Measurements from ENCODE around the gene CHMP1B.
A peak's percentile ranks its signal among the peaks of the same experiment; 100 is the strongest.

CHMP1B gene

DNA sequence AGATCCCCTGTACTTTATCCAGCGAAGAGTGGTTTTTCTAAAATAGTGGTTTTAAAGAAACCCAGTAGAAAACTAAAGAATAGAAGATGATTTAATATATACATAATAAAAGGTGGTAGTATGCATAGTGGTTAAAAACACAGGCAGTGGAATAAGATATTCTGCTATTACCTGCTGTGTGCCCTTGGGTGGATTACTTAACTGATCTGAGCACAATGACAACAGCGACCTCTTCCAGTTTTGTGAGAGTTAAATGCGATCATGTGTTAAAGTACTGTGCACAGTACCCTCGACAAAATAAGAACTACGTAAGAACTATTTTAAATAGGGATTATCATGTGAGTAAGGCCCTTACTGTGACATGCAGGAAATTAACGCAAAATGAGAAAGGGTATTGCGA is 30.0 kb upstream of the CHMP1B start:
- Histone ChIP-seq H3K4me3 (ENCODE audit: low read length) (no peak overlapping the region), H2AFZ (ENCODE audit: low read depth, low read length) (no peak overlapping the region), H3K9me3 (ENCODE audit: low read length) (no peaks in the 10 kb centered on the region), H3K4me1 (ENCODE audit: insufficient read depth, low read length) (peaks cover 3% of the 10 kb centered on the region), H3K36me3 (ENCODE audit: insufficient read depth, low read length) (no peaks in the 10 kb centered on the region), H3K27me3 (ENCODE audit: insufficient read depth, low read length) (no peaks in the 10 kb centered on the region)

DNA sequence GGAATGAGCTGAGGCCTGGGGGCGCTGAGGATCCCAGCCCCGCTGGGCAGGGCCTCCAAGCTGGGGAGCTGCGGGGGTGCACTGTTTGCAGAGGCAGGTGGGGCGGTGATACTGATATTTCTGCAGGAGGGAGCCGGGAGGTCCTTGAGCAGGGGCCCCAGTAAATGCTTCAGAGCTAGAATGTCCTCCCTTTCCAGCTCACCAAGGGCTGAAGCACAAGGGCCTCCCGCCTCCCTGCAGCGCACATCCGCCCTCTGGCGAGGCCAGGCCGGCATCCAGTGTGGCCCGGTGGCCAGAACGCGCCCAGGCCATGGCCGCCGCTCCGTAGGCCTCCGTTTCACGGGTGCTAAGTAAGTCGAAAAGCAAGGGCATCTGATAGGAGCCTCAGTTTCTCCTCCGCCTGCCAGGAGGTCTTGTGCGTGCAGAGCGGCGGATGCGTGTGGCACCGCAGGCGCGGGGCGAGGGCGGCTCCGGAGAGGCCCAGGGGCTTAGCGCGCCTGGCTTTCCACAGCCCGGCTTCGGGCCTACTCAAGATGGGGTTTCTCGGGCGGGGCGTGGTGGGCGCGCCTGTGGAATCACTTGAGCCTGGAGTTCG is 29.5 kb upstream of the CHMP1B start:
- H2AFZ ChIP-seq (ENCODE audit: low read depth, low read length): no peak overlapping the region
- H3K4me3 ChIP-seq (ENCODE audit: low read length): no peak overlapping the region
- H3K36me3 ChIP-seq (ENCODE audit: insufficient read depth, low read length): no peaks in the 10 kb centered on the region
- H3K4me1 ChIP-seq (ENCODE audit: insufficient read depth, low read length): peaks cover 3% of the 10 kb centered on the region
- H3K9me3 ChIP-seq (ENCODE audit: low read length): no peaks in the 10 kb centered on the region
- no peaks in the 10 kb centered on the region for H3K27me3 ChIP-seq (ENCODE audit: insufficient read depth, low read length)

DNA sequence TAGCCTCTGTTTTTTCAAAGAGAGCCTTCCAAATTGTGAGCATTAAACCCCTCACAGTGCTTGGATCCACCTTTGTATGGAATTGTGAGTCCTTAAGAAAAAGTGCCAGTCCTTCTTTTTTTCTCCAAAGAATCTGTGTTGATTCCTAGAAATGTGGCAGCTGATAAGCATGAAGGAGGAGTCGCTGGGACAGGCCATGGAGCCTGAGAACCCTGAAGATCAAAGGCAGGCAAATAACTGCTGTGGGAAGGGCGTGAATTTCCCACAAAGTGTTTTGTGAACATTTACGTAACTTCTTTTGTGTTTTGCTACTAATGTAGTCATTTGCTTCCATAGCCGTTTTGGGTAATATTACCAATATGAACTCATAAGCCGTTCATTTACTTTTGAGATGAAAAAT is 27.7 kb upstream of the CHMP1B start:
- Histone ChIP-seq H3K4me3 (ENCODE audit: low read length) (no peak overlapping the region), H3K4me1 (ENCODE audit: insufficient read depth, low read length) (peaks cover 3% of the 10 kb centered on the region), H3K9me3 (ENCODE audit: low read length) (no peaks in the 10 kb centered on the region), H3K27me3 (ENCODE audit: insufficient read depth, low read length) (no peaks in the 10 kb centered on the region), H3K36me3 (ENCODE audit: insufficient read depth, low read length) (no peaks in the 10 kb centered on the region), H2AFZ (ENCODE audit: low read depth, low read length) (no peak overlapping the region)

DNA sequence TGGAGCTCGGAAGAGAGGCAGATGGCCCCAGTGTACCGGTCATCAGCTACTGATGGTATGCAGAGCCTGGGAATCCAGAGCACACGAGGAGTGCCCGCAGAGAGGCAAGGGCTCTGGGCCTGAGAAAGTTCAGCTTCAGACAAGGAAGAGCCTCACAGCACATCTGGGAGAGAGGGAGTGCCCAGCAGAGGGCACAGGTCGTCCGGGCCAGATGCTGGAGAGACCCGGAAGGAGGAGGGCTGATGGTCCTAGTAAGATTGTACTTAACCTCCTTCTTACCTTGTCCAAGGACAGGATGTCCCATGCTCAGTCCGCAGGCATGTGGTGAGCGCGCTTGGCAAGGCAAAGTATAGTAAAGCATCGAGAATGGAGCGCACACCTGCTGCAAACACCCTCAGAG is 24.4 kb upstream of the CHMP1B start:
- Histone ChIP-seq H3K9me3 (ENCODE audit: low read length) (no peaks in the 10 kb centered on the region), H3K4me3 (ENCODE audit: low read length) (no peak overlapping the region), H3K36me3 (ENCODE audit: insufficient read depth, low read length) (no peaks in the 10 kb centered on the region), H3K27me3 (ENCODE audit: insufficient read depth, low read length) (no peaks in the 10 kb centered on the region), H3K4me1 (ENCODE audit: insufficient read depth, low read length) (peaks cover 7% of the 10 kb centered on the region), H2AFZ (ENCODE audit: low read depth, low read length) (no peak overlapping the region)

DNA sequence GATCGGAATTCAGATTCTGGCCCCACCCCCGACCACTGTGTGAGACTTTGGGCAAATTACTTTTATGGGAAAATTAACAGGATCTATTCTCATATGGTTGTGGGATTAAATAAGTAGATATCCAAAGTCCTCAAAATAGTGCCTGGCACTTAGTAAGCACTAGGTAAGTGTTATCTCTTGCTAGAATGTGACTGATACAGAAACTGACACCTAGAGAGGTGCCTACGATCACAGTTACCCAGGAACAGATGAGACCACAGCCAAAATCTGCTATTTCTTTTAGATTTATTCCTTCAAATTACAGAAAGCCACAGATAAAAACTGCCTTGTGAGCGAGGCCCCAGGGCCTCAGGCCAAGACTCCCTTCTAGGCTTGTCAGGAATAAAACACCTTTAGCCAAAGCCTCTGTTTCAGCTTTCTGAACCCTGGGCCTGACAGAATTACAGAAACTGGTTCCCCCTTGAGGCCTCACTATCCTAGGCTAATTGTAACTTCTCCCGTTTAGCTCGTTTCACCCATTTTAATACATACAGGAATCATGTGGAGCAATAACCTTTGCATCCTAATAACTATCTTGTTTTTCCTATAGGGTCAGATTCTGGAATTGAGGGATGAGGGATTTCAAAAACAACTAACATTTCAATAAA is 22.3 kb upstream of the CHMP1B start:
- no peaks in the 10 kb centered on the region for H3K9me3 ChIP-seq (ENCODE audit: low read length)
- peaks cover 4% of the 10 kb centered on the region for H3K4me1 ChIP-seq (ENCODE audit: insufficient read depth, low read length)
- H3K4me3 ChIP-seq (ENCODE audit: low read length): no peak overlapping the region
- no peaks in the 10 kb centered on the region for H3K27me3 ChIP-seq (ENCODE audit: insufficient read depth, low read length)
- H2AFZ ChIP-seq (ENCODE audit: low read depth, low read length): no peak overlapping the region
- H3K36me3 ChIP-seq (ENCODE audit: insufficient read depth, low read length): no peaks in the 10 kb centered on the region

DNA sequence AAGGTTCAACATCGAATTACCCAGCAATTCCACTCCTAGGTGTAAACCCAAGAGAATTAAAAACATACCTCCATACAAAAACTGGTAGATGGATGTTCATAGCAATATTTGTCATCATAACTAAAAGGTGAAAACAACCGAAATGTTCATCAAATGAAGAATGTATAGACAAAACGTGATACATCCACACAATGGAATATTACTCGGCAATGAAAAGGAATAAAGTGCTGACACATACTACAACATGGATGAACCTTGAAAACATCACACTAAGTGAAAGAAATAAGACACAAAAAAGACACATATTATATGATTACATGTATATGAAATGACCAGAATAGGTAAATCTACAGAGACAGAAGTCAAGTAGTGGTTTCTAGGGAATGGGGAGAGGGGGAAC is 20.6 kb upstream of the CHMP1B start:
- no peak overlapping the region for H3K4me3 ChIP-seq (ENCODE audit: low read length)
- H3K9me3 ChIP-seq (ENCODE audit: low read length): no peaks in the 10 kb centered on the region
- no peaks in the 10 kb centered on the region for H3K27me3 ChIP-seq (ENCODE audit: insufficient read depth, low read length)

DNA sequence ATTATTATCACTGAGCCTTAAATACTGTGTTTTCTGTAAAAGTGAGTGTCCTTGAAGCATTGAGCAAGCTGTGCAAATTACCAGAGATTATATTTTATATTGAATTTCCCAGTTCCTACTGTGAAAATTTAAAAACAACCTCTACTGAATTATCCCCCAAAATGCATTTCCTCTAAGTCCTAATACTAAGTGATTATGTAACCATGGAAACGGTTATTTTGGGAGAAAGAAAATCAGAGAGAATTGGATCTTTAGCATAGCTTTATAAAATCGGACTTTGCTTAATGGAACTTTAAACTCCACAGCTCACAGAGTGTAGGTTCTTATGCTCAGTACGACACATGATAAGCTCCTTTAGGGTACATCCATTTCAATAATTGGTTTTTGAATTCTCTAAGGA is 19.3 kb upstream of the CHMP1B start:
- no peak overlapping the region for H2AFZ ChIP-seq (ENCODE audit: low read depth, low read length)

More for the DNA sequence above, 20.6 kb upstream of the CHMP1B start:
- Histone ChIP-seq H3K4me1 (ENCODE audit: insufficient read depth, low read length) (peaks cover 4% of the 10 kb centered on the region), H3K36me3 (ENCODE audit: insufficient read depth, low read length) (no peaks in the 10 kb centered on the region), H2AFZ (ENCODE audit: low read depth, low read length) (no peak overlapping the region)

DNA sequence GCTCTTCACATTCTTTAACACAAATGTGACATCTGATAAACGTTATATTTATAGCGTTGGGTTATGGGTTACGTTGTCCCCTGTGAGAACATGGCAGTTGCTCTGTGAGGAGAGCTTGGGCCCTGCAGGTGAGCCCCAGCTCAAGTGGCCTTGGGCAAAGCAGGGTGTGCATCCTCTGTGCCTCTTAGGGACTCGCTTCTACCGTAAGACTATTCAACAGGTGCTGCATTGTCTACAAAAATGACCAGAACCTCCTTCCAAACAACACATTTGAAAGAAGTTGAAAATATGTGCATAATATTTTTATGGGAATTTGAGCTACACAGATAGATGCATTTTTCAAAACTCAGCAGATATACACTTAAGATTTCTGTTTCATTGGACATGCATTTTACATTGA is 16.4 kb upstream of the CHMP1B start:
- Histone ChIP-seq H3K4me1 (ENCODE audit: insufficient read depth, low read length) (no peaks in the 10 kb centered on the region), H3K27me3 (ENCODE audit: insufficient read depth, low read length) (no peaks in the 10 kb centered on the region), H2AFZ (ENCODE audit: low read depth, low read length) (no peak overlapping the region), H3K4me3 (ENCODE audit: low read length) (no peak overlapping the region), H3K36me3 (ENCODE audit: insufficient read depth, low read length) (no peaks in the 10 kb centered on the region), H3K9me3 (ENCODE audit: low read length) (no peaks in the 10 kb centered on the region)

More for the DNA sequence above, 19.3 kb upstream of the CHMP1B start:
- Histone ChIP-seq H3K9me3 (ENCODE audit: low read length) (no peaks in the 10 kb centered on the region), H3K4me3 (ENCODE audit: low read length) (no peak overlapping the region), H3K27me3 (ENCODE audit: insufficient read depth, low read length) (no peaks in the 10 kb centered on the region), H3K36me3 (ENCODE audit: insufficient read depth, low read length) (no peaks in the 10 kb centered on the region), H3K4me1 (ENCODE audit: insufficient read depth, low read length) (peaks cover 4% of the 10 kb centered on the region)

DNA sequence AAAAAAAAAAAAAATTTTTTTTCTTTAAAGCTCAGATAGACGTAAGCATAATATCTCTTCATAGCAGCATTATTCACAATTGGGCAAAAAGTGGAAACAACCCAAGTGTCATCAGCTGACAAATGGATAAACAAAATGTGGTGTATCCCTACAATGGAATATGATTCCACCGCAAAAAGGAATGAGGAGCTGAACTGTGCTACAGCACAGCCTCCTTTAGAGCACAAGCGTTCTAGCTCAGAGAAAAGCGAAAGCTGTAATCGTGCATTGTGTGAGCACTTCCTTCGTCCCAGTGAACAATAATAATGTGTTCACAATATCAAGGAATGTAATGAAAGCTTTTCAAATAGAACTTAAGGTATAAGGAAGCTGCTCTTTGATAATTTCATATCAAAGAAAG is 11.7 kb upstream of the CHMP1B start:
- Histone ChIP-seq H2AFZ (ENCODE audit: low read depth, low read length) (peak overlapping the region; percentile 21), H3K36me3 (ENCODE audit: insufficient read depth, low read length) (no peaks in the 10 kb centered on the region), H3K4me1 (ENCODE audit: insufficient read depth, low read length) (peaks cover 5% of the 10 kb centered on the region), H3K9me3 (ENCODE audit: low read length) (no peaks in the 10 kb centered on the region), H3K27me3 (ENCODE audit: insufficient read depth, low read length) (no peaks in the 10 kb centered on the region), H3K4me3 (ENCODE audit: low read length) (no peak overlapping the region)

DNA sequence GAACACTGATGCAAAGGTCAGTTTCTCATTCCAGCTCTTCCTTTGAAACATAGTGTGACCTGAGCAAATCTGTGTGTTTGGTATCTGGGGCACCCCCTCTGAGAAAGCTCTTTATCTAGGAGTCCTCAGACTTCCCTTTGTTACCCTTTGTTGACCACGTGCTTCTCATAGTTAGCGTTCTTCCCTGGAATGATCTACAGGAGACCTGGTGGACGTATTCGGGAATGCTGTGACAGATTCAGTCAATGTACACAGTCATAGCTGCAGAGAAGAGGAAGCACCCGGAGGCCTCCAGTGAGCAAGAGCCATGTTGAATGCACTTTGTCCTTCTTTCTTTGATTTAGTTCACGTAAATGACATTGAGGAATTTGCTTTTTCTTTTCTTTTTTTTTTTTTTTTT is 10.7 kb upstream of the CHMP1B start:
- H3K27me3 ChIP-seq (ENCODE audit: insufficient read depth, low read length): no peaks in the 10 kb centered on the region
- H3K9me3 ChIP-seq (ENCODE audit: low read length): no peaks in the 10 kb centered on the region
- H3K4me3 ChIP-seq (ENCODE audit: low read length): no peak overlapping the region
- H3K36me3 ChIP-seq (ENCODE audit: insufficient read depth, low read length): no peaks in the 10 kb centered on the region
- peaks cover 5% of the 10 kb centered on the region for H3K4me1 ChIP-seq (ENCODE audit: insufficient read depth, low read length)
- H2AFZ ChIP-seq (ENCODE audit: low read depth, low read length): peak overlapping the region; percentile 21

DNA sequence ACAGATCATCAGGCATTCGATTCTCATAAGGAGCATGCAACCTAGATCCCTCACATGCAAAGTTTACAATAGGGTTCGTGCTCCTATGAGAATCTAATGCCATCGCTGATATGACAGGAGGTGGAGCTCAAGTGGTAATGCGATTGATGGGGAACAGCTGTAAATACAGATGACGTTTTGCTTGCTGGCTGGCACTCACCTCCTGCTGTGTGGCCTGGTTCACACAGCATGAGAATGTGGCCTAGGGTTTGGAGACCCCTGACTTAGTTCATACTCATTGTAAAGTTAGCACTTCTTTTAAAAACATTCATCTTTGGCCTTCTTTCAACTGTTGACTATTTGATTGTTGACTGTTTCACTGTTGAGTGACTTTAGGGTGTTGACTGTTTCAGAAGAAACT is 8.7 kb upstream of the CHMP1B start:
- H2AFZ ChIP-seq (ENCODE audit: low read depth, low read length): no peak overlapping the region
- peaks cover 5% of the 10 kb centered on the region for H3K4me1 ChIP-seq (ENCODE audit: insufficient read depth, low read length)
- H3K4me3 ChIP-seq (ENCODE audit: low read length): no peak overlapping the region

DNA sequence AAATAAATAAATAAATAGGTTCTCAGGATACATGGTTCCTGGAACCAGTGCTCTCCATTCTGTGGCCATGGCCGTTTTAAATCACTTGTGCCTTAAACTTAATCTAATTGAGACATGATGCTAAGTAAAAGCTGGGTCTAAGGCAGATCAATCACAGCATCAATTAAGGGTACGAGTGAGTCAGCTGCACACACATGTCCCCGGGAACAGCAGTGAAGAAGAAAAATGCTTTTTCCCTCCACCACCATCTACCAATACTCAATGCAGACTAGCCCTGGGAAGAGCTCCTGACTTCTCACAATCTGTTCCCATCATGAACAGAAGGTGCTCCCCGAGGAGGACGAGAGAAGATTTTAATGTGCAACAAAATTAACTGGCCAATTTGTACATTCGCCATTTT is 6.8 kb upstream of the CHMP1B start:
- H3K9me3 ChIP-seq (ENCODE audit: low read length): no peaks in the 10 kb centered on the region
- H3K4me1 ChIP-seq (ENCODE audit: insufficient read depth, low read length): peaks cover 6% of the 10 kb centered on the region
- no peaks in the 10 kb centered on the region for H3K36me3 ChIP-seq (ENCODE audit: insufficient read depth, low read length)
- no peak overlapping the region for H3K4me3 ChIP-seq (ENCODE audit: low read length)
- no peaks in the 10 kb centered on the region for H3K27me3 ChIP-seq (ENCODE audit: insufficient read depth, low read length)
- H2AFZ ChIP-seq (ENCODE audit: low read depth, low read length): no peak overlapping the region

More for the DNA sequence above, 8.7 kb upstream of the CHMP1B start:
- H3K36me3 ChIP-seq (ENCODE audit: insufficient read depth, low read length): no peaks in the 10 kb centered on the region
- H3K9me3 ChIP-seq (ENCODE audit: low read length): no peaks in the 10 kb centered on the region
- no peaks in the 10 kb centered on the region for H3K27me3 ChIP-seq (ENCODE audit: insufficient read depth, low read length)

DNA sequence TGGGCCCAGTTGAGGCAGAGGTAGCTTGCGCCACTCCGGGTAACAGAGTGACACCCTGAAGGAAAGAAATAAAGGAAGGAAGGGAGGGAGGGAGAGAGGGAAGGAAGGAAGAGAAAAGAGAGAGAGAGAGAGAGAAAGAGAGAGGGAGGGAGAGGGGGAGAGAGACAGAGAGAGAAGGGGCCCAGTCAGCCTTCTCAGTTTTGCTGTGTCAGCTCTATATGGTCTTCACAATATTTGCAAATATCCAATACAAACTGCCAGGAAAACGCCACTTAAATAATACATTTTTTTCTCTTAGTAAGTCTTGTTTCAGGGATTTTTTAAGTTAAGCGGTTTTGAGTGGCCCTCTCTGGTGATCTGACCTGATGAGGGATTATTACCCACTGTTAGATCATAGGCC is 5.6 kb upstream of the CHMP1B start:
- H3K27me3 ChIP-seq (ENCODE audit: insufficient read depth, low read length): no peaks in the 10 kb centered on the region
- H3K4me1 ChIP-seq (ENCODE audit: insufficient read depth, low read length): peaks cover 15% of the 10 kb centered on the region
- H3K9me3 ChIP-seq (ENCODE audit: low read length): no peaks in the 10 kb centered on the region
- H3K4me3 ChIP-seq (ENCODE audit: low read length): no peak overlapping the region
- no peaks in the 10 kb centered on the region for H3K36me3 ChIP-seq (ENCODE audit: insufficient read depth, low read length)
- no peak overlapping the region for H2AFZ ChIP-seq (ENCODE audit: low read depth, low read length)

DNA sequence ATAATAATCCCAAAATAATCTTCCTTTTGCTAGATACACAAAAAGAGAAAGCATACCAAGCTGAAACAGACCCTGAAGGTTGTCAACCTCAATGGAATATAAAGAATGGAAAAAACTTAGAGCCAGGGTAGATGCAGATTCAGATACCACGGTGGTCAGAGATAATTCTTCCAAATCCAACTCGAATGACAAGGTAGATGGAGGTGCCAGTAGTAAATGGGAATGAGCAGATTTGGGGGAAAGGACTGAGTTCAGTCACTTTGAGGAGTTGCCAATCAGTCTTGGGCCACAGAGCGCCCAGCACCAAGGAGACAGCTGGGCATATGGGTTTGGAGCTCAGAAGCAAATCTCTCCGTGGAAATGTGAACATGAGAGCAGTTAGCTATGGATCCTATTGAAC is 3.4 kb upstream of the CHMP1B start:
- H3K4me3 ChIP-seq (ENCODE audit: low read length): no peak overlapping the region
- no peaks in the 10 kb centered on the region for H3K9me3 ChIP-seq (ENCODE audit: low read length)
- no peak overlapping the region for H2AFZ ChIP-seq (ENCODE audit: low read depth, low read length)
- H3K4me1 ChIP-seq (ENCODE audit: insufficient read depth, low read length): peaks cover 15% of the 10 kb centered on the region
- H3K36me3 ChIP-seq (ENCODE audit: insufficient read depth, low read length): no peaks in the 10 kb centered on the region
- no peaks in the 10 kb centered on the region for H3K27me3 ChIP-seq (ENCODE audit: insufficient read depth, low read length)

Data from neuron (in vitro differentiated cells).